HG03457 (cell line): ENCODE measurements around the gene ELMOD3.
"Not testable (repeated sequence)": the region's sequence is repeated elsewhere in the genome, so short reads cannot be mapped to it uniquely, and the experiment has no call there.

Experiments
- ATAC-seq: cut with Tn5 transposase; IDR thresholded peaks from one replicate; pipeline ENCODE4 v1.9.1; 2021; ENCODE audit warnings: moderate number of reproducible peaks; ENCODE audit not compliant: unreplicated experiment

Gene ELMOD3

GRCh38 chr2:85329181-85329651 is 25.4 kb upstream of the ELMOD3 start:
- no peak for ATAC-seq

GRCh38 chr2:85329701-85330100 is 24.9 kb upstream of the ELMOD3 start:
- not testable (repeated sequence) for ATAC-seq

DNA sequence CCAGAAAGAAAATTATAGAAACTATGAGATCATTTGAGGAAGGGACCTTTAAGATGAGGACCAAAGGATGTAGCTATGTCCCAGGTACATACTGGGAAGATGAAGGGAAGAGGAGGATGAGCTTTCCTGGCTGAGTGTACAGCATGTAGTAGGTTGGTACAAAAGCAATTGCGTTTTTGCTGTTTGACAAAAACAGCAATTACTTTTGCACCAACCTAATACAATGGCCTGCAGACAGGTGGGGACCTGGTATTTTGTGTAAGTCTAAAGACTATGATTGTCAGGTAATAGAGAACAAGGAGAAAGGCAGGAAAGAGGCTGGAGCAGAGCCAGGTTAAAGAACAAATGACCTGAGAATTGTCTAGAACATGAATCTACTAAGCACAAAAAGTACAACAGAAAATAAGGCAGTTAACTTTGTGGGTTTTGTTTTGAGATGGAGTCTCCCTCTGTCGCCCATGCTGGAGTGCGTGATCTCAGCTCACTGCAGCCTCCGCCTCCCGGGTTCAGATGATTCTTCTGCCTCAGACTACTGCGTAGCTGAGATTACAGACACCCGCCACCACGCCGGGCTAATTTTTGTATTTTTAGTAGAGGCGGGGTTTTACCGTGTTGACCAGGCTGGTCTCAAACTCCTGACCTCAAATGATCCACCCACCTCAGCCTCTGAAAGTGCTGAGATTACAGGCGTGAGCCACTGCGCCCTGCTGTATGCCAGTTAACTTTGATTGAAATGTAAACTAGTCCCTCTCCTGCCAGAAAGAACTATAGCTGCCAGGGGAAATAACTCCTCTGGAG is 23.5 kb upstream of the ELMOD3 start:
- ATAC-seq, result no peak

GRCh38 chr2:85333877-85334276 is 20.7 kb upstream of the ELMOD3 start:
- ATAC-seq, result not testable (repeated sequence)

- ATAC-seq, result no peak
These were observed 19.6 kb upstream of the ELMOD3 start for GRCh38 chr2:85334928-85335327.

GRCh38 chr2:85340034-85340892 is 14.3 kb upstream of the ELMOD3 start:
- no peak for ATAC-seq

DNA sequence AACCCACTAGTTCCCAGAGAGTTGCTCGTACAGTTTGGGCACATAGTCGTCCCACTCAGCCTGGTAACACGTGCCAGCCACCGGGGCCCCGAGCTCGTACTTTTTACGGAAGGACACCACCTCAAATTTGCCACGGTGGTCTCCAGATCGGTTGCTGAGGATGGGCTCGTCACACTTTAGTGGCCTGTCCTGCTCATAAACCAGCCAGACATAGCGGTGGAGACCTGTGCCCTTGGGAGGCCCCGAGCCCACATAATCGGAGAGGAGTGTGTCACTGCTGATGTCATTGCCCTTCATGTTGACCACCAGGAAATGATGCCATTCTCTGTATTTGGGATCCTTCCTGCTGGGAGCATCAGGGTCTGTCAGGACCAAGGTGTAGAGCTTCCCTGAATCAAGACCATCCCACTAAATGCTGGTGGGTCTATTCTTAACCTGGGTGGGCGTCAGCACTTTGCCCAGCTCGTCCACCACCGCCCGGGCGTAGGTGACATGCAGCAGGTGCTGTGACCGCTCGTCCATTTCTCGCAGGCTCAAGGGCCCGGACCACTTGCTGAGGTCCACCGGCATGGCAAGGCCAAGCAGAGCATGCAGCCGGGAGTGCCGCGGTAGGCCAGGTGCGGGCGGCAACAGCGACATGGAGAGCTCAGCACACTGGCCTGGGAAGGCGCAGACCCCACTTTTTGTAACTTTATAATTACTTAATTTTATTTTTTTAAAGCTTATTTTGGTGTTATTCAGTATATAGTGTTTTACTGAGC is 13.1 kb upstream of the ELMOD3 start:
- ATAC-seq, result no peak

DNA sequence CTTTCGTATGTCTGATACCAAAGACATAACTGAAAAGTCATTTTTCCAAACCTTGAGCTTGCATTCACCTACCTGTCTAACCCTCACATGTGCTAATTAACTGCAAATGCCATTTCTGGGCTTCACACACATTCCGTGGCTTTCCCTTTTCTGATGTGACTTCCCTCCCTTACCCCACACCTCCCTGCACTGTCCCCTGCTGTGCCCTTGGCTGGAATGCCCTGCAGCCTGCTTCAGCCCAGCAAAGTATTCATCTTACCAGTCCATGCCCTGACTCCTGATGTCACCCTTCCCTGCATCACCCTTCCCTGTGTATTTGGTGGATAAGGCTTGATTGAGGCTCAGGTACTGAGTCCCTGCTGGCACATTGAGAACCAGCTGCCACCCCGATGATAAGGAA is 12.4 kb upstream of the ELMOD3 start:
- no peak for ATAC-seq

DNA sequence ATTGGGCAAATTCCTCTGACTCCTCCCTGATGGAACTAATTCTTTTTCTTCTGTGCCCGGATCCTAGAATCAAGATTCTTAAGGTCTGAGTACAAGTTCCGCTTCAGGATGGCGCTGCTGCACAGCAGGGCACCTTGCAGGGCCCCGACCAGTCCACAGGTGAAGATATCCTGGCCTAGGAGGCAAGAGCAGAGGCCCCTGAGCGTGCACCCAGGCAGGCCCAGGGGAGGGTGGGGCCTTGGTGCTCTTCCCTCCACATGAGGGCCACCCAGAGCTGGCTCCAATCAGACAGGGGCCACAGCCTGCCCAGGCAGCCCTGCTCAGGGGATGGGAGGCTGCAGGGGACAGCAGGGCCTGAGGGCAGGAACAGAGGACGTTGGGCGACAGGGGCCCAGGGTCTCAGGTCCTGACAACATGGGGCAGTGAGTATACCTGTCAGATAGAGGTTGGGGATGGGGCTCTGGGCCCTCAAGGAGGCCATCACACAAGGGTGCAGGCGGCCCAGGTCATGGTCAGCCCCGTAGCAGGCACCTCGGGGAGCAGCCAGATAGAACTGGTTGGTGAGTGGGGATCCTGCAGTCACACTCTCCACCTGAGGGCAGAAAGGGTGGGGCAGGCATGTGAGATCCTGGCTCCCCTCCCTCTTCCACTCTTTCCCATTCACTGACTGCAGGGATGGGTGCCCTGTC is 11.2 kb upstream of the ELMOD3 start:
- ATAC-seq, result not testable (repeated sequence)

- no peak for ATAC-seq
These were observed 10.1 kb upstream of the ELMOD3 start for GRCh38 chr2:85344356-85344954.

- ATAC-seq, result no peak
These were observed 7.0 kb upstream of the ELMOD3 start for GRCh38 chr2:85347599-85347998.

GRCh38 chr2:85353876-85354285 is 688 bp upstream of the ELMOD3 start:
- no peak for ATAC-seq

GRCh38 chr2:85355073-85355410 is 473 bp downstream of the ELMOD3 start:
- ATAC-seq, result peak; percentile 3

- ATAC-seq, result no peak
These were observed 952 bp downstream of the ELMOD3 start for GRCh38 chr2:85355521-85355920.

GRCh38 chr2:85356186-85356585 is 1.6 kb downstream of the ELMOD3 start:
- no peak for ATAC-seq

DNA sequence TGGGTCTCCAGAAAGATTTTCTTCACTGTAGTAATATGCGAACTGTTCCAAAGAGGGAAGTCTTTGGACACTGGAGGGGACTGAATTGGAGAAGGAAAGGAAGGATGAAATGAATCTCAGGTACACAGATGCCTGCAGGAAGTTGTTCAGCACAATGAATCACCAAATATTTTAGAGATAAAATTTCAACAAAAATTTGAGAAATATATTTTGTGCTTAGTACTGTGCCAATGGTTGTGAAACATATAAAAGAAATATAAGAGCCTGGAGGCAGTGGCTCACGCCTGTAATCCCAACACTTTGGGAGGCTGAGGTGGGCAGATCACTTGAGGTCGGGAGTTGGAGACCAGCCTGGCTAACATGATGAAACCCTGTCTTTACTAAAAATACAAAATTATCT is 3.2 kb downstream of the ELMOD3 start:
- no peak for ATAC-seq

DNA sequence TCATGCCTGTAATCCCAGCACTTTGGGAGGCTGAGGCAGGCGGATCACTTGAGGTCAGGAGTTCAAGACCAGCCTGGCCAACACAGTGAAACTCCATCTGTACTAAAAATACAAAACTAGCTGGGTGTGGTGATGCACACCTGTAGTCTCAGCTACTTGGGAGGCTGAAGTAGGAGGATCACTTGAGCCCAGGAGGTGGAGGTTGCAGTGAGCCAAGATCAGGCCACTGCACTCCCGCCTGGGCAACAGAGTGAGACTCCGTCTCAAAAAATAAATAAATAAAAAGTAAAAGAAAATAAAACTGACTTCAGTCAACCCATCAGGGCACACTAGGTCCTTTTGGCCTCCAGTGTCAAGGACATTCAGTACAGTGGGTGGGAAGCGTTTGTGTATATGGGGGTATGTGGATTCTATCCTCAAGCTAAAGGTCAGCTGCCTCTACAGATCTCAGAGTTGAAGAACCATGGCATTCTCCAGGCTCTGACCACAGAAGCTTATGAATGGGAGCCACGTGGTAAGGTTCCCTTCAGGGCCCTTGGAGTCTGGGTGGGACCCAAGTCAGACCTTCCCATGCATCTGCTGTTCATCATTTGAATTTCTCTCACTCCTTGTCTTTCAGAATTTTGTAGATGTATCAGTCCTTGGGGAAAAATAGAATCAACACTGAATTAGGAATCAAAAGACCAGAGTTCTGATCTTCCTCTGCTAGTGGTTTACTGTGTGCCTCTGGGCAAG is 8.3 kb downstream of the ELMOD3 start:
- ATAC-seq, result not testable (repeated sequence)

DNA sequence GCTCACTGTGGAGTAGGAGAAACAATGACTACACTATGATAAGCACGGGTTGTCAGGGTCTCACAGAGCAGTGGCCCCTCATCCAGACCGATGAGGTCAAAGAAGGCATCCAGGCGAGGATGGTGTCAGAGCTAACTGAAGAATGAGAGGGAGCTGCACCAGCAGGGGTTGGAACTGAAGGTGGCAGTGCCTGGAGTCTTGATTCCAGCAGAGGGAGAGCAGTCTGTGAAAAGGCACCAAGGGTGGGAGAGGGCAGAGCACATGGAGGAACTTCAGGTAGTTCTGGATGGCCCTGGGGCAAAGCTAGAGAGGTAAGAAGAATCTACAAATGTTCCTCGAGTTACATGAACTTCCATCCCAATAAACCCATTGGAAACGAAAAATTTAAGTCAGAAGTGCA is 12.6 kb downstream of the ELMOD3 start:
- no peak for ATAC-seq

DNA sequence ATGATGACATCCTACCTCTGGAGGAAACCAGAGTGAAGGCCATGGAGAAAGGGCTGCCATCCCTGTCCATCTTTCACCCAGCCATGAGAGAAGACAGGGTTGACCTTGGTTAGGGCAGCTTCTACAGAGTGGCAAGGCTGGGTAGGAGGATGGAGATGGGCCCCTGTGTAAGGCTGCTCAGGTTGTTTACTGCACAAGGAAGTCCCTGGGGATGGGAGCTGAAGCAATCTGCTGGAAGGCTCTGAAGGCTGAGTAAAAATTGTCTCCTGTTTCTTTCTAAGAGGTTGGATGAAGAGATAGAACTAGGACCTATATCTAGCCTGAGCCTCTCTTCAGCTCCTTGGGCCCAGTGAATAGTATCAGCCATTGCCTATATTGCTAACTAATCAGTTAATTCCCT is 14.4 kb downstream of the ELMOD3 start:
- ATAC-seq, result no peak

- ATAC-seq, result no peak
These were observed 14.9 kb downstream of the ELMOD3 start for GRCh38 chr2:85369500-85369899.
